ENCODE results near the gene STXBP5L.

GRCh38 chr3:121153851-121154250, 245.8 kb downstream of the STXBP5L start:
- TF ChIP-seq CTCF (IDR thresholded peaks at IDR 0.05; ENCODE audit: low read length) (no peak), EZH2 (IDR thresholded peaks at IDR 0.05; ENCODE audit: borderline replicate concordance, low read length) (no peak)
